ENCODE measurements around the gene FCER2. TPM values are rescaled to one million over a fixed set of nuclear protein-coding genes. Genes with fewer than 3 reads are reported as not detected.

The FCER2 gene
- polyA plus RNA-seq, 3 donors: 1.1 to 4.1 (median 2.1) TPM

DNA sequence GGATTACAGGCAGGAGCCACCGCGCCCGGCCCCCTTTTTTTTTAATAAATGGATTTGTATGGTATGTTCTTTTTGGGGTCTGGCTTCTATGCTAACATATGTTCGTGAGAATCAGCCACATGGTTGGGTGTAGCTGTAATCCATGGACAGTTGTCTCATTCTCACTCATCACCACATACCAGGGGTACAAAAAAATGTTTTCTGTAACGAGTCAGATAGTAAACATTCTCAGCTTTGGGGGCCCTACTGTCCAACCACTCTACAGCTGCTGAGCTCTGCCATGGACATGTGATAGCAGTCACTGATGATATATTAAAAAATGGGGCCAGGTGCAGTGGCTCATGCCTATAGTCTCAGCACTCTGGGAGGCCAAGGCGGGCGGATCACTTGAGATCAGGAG, 38.2 kb downstream of the FCER2 start:
- no peaks in the 10 kb centered on the region for H3K27me3 ChIP-seq (ENCODE audit: control insufficient read depth in 2 of 2, insufficient read depth in 2 of 2, low read length in 2 of 2)
- TF ChIP-seq, protein P1, sequence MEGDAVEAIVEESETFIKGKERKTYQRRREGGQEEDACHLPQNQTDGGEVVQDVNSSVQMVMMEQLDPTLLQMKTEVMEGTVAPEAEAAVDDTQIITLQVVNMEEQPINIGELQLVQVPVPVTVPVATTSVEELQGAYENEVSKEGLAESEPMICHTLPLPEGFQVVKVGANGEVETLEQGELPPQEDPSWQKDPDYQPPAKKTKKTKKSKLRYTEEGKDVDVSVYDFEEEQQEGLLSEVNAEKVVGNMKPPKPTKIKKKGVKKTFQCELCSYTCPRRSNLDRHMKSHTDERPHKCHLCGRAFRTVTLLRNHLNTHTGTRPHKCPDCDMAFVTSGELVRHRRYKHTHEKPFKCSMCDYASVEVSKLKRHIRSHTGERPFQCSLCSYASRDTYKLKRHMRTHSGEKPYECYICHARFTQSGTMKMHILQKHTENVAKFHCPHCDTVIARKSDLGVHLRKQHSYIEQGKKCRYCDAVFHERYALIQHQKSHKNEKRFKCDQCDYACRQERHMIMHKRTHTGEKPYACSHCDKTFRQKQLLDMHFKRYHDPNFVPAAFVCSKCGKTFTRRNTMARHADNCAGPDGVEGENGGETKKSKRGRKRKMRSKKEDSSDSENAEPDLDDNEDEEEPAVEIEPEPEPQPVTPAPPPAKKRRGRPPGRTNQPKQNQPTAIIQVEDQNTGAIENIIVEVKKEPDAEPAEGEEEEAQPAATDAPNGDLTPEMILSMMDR (IDR thresholded peaks at IDR 0.05): no peak
- no peak overlapping the region for H3K9ac ChIP-seq (ENCODE audit: insufficient read depth, low read length, poor library complexity, severe bottlenecking)
- Mint-ChIP-seq H3K4me1 (peaks cover 26% of the 10 kb centered on the region), H3K36me3 (no peaks in the 10 kb centered on the region), H3K27ac (no peak overlapping the region), H3K4me3 (no peak overlapping the region), H3K27me3 (ENCODE audit: low read depth in 3 of 3) (peaks cover 0 to 10% (median 0%) of the 10 kb centered on the region in 3 donors), H3K9me3 (peaks cover 0 to 2% (median 0%) of the 10 kb centered on the region in 7 donors)
- H3K4me3 ChIP-seq (replicated peaks in 1 of 3; ENCODE audit: low read depth in 2 of 3, low read length in 3 of 3): no peak overlapping the region
- intact Hi-C loops (cut with micrococcal nuclease): no loop called here
- WGBS (ENCODE audit: insufficient coverage): 100% methylated on average over 2 of the region's 7 CpGs
- no peak overlapping the region for H3K4me2 ChIP-seq (replicated peaks; ENCODE audit: extremely low read depth, low read length, poor library complexity, severe bottlenecking)
- H2AFZ ChIP-seq (ENCODE audit: insufficient read depth, low read depth, low read length, poor library complexity, severe bottlenecking): no peak overlapping the region
- H3K9me3 ChIP-seq (replicated peaks in 1 of 2; ENCODE audit: control insufficient read depth in 1 of 2, insufficient read depth in 1 of 2, low read length in 2 of 2): no peaks in the 10 kb centered on the region
- peaks cover 4% of the 10 kb centered on the region for H3K79me2 ChIP-seq (ENCODE audit: insufficient read depth, low read length)
- no peaks in the 10 kb centered on the region for H4K20me1 ChIP-seq (ENCODE audit: insufficient read depth, low read length)
- no peak overlapping the region for H3K27ac ChIP-seq (ENCODE audit: low read depth in 1 of 2, low read length in 2 of 2)
- no peaks in the 10 kb centered on the region for H3K36me3 ChIP-seq (replicated peaks in 1 of 2; ENCODE audit: control insufficient read depth in 1 of 2, insufficient read depth in 2 of 2, low read length in 2 of 2)
- peaks cover 22 to 34% of the 10 kb centered on the region in 2 donors for H3K4me1 ChIP-seq (ENCODE audit: control insufficient read depth in 1 of 2, insufficient read depth in 2 of 2, low read length in 2 of 2)
- no peak for DNase-seq

DNA sequence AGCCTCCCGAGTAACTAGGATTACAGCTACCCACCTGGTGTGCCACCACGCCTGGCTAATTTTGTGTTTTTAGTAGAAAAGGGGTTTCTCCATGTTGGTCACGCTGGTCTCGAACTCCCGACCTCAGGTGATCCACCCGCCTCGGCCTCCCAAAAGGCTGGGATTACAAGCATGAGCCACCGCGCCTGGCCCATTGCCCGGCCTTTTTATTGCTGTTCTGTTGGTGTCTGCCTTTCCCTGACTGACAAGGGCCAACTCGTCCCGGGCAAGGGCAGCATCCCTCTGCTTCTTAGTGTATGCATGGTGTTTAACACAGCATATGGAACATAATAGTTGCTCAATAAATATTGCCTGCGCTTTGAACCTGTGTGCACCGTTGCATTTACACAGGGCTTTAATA, 39.3 kb downstream of the FCER2 start:
- DNase-seq: no peak
- H2AFZ ChIP-seq (ENCODE audit: insufficient read depth, low read depth, low read length, poor library complexity, severe bottlenecking): no peak overlapping the region
- no peak overlapping the region for H3K9ac ChIP-seq (ENCODE audit: insufficient read depth, low read length, poor library complexity, severe bottlenecking)
- no peak overlapping the region for H3K4me3 ChIP-seq (replicated peaks in 1 of 3; ENCODE audit: low read depth in 2 of 3, low read length in 3 of 3)
- Mint-ChIP-seq H3K27ac (peak overlapping the region in 1 of 7 donors; percentile 7), H3K9me3 (peaks cover 0 to 2% (median 0%) of the 10 kb centered on the region in 7 donors), H3K4me3 (no peak overlapping the region), H3K27me3 (ENCODE audit: low read depth in 3 of 3) (peaks cover 0 to 10% (median 0%) of the 10 kb centered on the region in 3 donors), H3K36me3 (no peaks in the 10 kb centered on the region), H3K4me1 (peaks cover 27% of the 10 kb centered on the region)
- H3K4me1 ChIP-seq (ENCODE audit: control insufficient read depth in 1 of 2, insufficient read depth in 2 of 2, low read length in 2 of 2): peaks cover 25 to 37% of the 10 kb centered on the region in 2 donors
- no peak overlapping the region for H3K27ac ChIP-seq (ENCODE audit: low read depth in 1 of 2, low read length in 2 of 2)
- no peaks in the 10 kb centered on the region for H3K79me2 ChIP-seq (ENCODE audit: insufficient read depth, low read length)
- H3K36me3 ChIP-seq (replicated peaks in 1 of 2; ENCODE audit: control insufficient read depth in 1 of 2, insufficient read depth in 2 of 2, low read length in 2 of 2): no peaks in the 10 kb centered on the region
- intact Hi-C loops (cut with micrococcal nuclease): no loop called here
- no peak overlapping the region for H3K4me2 ChIP-seq (replicated peaks; ENCODE audit: extremely low read depth, low read length, poor library complexity, severe bottlenecking)
- WGBS (ENCODE audit: insufficient coverage): 93% methylated on average over 9 of the region's 14 CpGs
- no peaks in the 10 kb centered on the region for H3K27me3 ChIP-seq (ENCODE audit: control insufficient read depth in 2 of 2, insufficient read depth in 2 of 2, low read length in 2 of 2)
- TF ChIP-seq, protein P1 (IDR thresholded peaks at IDR 0.05): no peak
- no peaks in the 10 kb centered on the region for H4K20me1 ChIP-seq (ENCODE audit: insufficient read depth, low read length)
- H3K9me3 ChIP-seq (replicated peaks in 1 of 2; ENCODE audit: control insufficient read depth in 1 of 2, insufficient read depth in 1 of 2, low read length in 2 of 2): no peaks in the 10 kb centered on the region
